Heart left ventricle (tissue), 13 donors: ENCODE measurements around the gene CHMP4B.

Source experiments
- POLR2A ChIP-seq, 2 donors: fragments of 450-650 bp; IDR thresholded peaks; one replicate each; pipeline ENCODE4 v1.6.1; 2017; ENCODE audit warnings: antibody characterized with exemption in 2 of 2, mild to moderate bottlenecking in 2 of 2, moderate library complexity in 2 of 2
- TF ChIP-seq, protein P1 (sequence below), 12 donors: fragments of 200-600 bp; sonication (generic) in 4 of 12; IDR thresholded peaks; one replicate each; pipeline versions ENCODE4 v1.5.0 to v1.8.0; 2018 to 2022; ENCODE audit warnings: antibody characterized with exemption in 12 of 12, mild to moderate bottlenecking in 5 of 12
- donor health status: ischemic (EF 13 %, LVEDD 7.1; RV severe dilation, severe dysfunction).
- donor health status: DM: no; HTN: yes; CAD: no.
- donor health status: DM: no; HTN: no; CAD: no.
- donor health status: ischemic (EF 25% LVEDD 6.9; RV normal size, moderate dysfunction).
- donor health status: ischemic (EF 25% LVEDD 5.7; RV mildly dilated, moderate dysfunction).
- donor health status: ischemic (EF 35%, LVEDD 5.7; RV mildly dilated, moderate dysfunction).
- donor health status: nonischemic (EF 11% LVEDD 7.7; RV severe dilation, severe dysfunction).
- donor health status: DM: yes; HTN: yes; CAD: no.
- donor health status: PGD.
- donor health status: ischemic (EF 29% LVEDD 5.4; RV normal size, mild dysfunction).
- donor health status: nonischemic (EF 23%, LVEDD 6.1; RV moderate dilation, normal function).

DNA sequence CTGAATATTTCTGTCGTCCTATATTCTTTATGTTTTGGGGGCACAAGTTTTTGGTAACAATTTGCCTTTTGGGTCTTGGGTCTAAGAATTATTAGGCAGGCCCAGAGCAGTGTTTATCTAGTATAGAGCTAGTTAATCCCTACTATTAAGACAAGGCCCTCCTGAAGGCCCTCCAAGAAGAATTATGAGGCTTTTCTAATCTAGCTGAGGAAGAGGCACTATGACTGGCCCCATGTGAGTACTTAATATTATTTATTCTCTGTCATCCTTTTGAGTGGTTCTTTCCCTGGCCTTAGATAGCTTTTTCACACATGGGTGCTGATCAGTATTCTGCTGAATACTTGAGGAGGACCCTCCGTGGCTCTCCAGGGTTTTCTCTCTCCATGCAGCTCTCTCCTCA lies 25.1 kb downstream of the CHMP4B start:
- TF ChIP-seq, protein P1, sequence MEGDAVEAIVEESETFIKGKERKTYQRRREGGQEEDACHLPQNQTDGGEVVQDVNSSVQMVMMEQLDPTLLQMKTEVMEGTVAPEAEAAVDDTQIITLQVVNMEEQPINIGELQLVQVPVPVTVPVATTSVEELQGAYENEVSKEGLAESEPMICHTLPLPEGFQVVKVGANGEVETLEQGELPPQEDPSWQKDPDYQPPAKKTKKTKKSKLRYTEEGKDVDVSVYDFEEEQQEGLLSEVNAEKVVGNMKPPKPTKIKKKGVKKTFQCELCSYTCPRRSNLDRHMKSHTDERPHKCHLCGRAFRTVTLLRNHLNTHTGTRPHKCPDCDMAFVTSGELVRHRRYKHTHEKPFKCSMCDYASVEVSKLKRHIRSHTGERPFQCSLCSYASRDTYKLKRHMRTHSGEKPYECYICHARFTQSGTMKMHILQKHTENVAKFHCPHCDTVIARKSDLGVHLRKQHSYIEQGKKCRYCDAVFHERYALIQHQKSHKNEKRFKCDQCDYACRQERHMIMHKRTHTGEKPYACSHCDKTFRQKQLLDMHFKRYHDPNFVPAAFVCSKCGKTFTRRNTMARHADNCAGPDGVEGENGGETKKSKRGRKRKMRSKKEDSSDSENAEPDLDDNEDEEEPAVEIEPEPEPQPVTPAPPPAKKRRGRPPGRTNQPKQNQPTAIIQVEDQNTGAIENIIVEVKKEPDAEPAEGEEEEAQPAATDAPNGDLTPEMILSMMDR (IDR thresholded peaks at IDR 0.05): no peak
- TF ChIP-seq POLR2A (IDR thresholded peaks at IDR 0.05): no peak
